Retinal pigment epithelial cell (primary cell): Measurements from ENCODE around the gene TTC28.
A peak's percentile ranks its signal among the peaks of the same experiment; 100 is the strongest.

Experiments
- DNase-seq: peaks from one replicate; pipeline ENCODE4 v3.0.0-alpha.2; 2010; ENCODE audit warnings: low read depth
- H3K4me3 ChIP-seq: 2 replicates; pipeline ENCODE4 v1.5.1; 2011; ENCODE audit warnings: mild to moderate bottlenecking, low read length, control low read depth, moderate library complexity
- TF ChIP-seq, protein P1 (sequence below): conservative IDR thresholded peaks from 2 replicates; pipeline ENCODE4 v1.5.1; 2011; ENCODE audit warnings: low read depth, low read length, control low read depth, inconsistent platforms

TTC28 gene

DNA sequence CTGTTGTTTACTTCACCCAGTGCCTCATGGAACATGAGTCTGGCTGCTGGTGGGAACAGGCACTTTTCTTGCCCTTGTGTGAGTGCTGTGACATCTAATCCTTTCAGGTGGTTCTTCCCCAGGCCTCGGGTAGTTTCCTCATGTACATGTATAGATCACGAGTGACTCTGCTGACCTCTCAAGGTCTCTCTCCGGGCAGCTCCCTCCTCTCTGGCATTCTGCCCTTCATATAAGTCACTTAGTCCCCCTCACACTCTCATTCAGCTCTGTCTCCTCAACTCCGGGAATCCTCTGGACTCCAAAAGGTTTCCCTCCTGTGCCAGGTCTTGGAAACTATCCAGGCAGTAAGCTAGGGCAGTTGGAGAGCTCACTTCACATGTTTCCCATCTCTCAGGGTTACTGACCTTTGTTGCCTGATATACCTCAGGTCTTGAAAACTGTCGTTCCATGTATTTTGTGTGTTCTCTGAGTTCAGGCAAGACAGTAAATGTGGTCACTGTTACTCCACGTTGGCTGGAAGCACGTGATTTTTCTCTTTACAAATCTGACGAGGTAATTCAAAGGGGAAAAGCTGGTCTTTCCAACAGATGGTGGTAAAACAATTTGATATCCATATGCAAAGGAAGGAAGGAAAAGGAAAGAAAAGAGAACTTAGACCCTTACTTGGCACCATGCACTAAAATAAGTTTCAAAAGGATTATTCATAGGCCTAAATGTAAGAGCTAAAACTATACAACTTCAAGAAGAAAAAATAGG is 720.1 kb downstream of the TTC28 start:
- no peak for DNase-seq
- TF ChIP-seq, protein P1, sequence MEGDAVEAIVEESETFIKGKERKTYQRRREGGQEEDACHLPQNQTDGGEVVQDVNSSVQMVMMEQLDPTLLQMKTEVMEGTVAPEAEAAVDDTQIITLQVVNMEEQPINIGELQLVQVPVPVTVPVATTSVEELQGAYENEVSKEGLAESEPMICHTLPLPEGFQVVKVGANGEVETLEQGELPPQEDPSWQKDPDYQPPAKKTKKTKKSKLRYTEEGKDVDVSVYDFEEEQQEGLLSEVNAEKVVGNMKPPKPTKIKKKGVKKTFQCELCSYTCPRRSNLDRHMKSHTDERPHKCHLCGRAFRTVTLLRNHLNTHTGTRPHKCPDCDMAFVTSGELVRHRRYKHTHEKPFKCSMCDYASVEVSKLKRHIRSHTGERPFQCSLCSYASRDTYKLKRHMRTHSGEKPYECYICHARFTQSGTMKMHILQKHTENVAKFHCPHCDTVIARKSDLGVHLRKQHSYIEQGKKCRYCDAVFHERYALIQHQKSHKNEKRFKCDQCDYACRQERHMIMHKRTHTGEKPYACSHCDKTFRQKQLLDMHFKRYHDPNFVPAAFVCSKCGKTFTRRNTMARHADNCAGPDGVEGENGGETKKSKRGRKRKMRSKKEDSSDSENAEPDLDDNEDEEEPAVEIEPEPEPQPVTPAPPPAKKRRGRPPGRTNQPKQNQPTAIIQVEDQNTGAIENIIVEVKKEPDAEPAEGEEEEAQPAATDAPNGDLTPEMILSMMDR, result no peak
- no peak overlapping the region for H3K4me3 ChIP-seq

DNA sequence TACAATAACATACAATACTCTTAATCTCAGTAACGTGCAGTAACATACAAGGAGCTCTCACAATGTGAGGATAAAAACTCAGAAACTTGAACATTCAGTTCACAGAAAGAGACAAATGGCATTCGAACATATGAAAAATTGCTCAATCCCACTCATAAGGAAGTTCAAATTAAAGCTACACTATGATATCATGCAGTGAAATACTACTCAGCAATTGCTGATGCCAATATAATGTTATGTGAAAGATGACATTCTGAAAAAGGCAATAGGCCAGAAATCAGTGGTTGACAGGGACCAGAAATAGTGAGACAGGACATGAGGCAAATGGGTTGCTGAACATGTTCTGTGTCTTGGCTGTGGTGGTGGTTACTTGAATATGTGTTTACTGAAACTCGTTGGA is 726.9 kb downstream of the TTC28 start:
- no peak for DNase-seq
- no peak overlapping the region for H3K4me3 ChIP-seq
- TF ChIP-seq, protein P1, result no peak

DNA sequence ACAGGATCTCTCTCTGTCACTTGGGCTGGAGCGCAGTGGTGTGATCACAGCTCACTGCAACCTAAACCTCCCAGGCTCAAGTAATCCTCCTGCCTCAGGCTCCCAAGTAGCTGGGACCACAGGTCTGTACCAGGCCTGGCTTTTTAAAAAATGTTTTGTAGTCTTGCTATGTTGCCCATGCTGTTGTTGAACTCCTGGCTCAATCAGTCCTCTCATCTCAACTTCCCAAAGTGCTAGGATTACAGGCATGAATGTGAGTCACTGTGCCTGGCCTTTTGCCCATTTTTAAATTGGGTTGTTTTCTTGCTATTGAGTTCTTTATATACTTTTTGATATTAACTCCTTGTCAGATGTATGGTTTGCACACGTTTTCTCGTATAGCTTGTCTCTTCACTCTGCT is 727.5 kb downstream of the TTC28 start:
- TF ChIP-seq, protein P1, result no peak
- peak; percentile 68 for DNase-seq
- no peak overlapping the region for H3K4me3 ChIP-seq

DNA sequence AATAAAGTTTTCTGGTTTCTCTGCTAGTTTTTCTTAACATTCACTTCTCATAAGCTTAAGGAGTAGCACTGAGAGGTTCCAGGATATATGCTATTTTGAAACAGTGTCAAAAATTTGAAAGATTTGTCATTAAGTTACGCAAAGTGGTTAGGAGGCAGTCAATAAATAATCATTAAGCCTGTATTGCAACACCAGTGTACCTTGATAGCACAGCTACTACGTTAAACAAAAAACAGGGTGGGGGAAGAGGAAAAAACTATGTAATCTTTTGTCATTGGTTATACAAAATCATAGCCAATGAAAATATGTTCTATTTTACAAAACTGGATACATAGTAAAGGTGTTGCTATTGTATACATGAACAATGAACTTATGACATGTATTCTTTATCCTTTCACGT is 730.2 kb downstream of the TTC28 start:
- TF ChIP-seq, protein P1, result no peak
- H3K4me3 ChIP-seq, result no peak overlapping the region
- no peak for DNase-seq

DNA sequence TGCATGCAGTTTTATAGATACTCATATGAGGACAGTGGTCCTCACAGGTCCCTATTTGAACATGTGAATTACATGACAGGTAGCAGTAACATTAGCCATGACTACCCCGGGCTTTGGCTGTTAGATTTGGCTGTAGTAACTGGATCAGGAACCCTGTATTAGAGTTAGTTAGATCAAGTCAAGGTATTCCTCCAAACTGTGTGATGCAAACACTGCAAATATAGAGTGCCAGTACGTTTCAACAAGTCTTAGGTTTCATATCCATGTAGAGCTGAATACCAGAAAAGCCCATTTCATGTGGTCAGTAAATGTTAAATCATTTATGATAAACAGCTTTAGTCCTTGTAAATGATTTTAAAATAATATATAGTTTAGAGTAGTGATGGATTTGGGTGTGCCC is 731.1 kb downstream of the TTC28 start:
- H3K4me3 ChIP-seq, result no peak overlapping the region
- TF ChIP-seq, protein P1, result no peak
- DNase-seq, result no peak

DNA sequence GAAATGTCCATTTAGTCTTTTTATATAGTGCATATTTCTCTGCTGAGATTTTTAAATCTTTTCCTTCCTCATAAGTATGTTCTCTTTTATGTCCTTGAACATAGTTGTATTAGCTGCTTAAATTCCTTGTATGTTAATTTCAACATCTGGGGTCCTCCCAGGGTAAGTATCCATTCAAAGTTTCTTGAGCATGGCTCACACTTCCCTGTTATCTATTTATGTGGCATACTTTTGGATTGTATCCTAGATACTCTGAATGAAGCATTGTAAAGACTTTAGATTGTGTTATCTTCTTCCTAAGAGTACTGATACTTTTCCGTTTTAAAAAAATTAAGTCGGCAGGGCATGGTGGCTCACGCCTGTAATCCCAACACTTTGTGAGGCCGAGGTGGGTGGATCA is 732.2 kb downstream of the TTC28 start:
- H3K4me3 ChIP-seq, result no peak overlapping the region
- TF ChIP-seq, protein P1, result no peak
- no peak for DNase-seq

DNA sequence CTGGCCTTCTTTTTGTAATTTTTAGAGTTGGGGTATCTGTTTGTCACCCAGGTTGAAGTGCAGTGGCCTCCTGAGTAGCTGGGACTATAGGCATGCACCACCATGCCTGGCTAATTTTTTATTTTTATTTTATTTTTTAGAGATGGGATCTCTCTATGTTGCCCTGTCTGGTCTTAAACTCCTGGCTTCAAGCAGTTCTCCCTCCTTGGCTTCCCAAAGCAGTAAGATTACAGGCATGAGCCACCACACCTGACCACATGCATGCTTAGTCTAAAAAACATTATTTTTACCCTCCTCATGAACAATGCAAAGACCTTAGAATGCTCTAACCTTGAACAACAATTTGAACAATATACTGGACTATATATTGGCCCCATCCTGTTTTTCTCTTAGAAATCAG is 738.5 kb downstream of the TTC28 start:
- H3K4me3 ChIP-seq, result no peak overlapping the region
- TF ChIP-seq, protein P1, result no peak

More for the DNA sequence above, 738.5 kb downstream of the TTC28 start:
- no peak for DNase-seq
